Stimulated activated naive CD8-positive, alpha-beta T cell treated with anti-CD3 and anti-CD28 coated beads, Interleukin-15, Interleukin-2, amounts not matched to agents 100 U/mL and 50 U/mL, for 24 hours (primary cell): Measurements from ENCODE around the gene OTX2.

Experiments
- ATAC-seq: fragments of 150-1000 bp; cut with Tn5 transposase; one replicate; pipeline ENCODE4 v1.10.0; 2021
- DNase-seq: peaks from one replicate; pipeline ENCODE4 v3.0.0; 2021

OTX2 gene

DNA sequence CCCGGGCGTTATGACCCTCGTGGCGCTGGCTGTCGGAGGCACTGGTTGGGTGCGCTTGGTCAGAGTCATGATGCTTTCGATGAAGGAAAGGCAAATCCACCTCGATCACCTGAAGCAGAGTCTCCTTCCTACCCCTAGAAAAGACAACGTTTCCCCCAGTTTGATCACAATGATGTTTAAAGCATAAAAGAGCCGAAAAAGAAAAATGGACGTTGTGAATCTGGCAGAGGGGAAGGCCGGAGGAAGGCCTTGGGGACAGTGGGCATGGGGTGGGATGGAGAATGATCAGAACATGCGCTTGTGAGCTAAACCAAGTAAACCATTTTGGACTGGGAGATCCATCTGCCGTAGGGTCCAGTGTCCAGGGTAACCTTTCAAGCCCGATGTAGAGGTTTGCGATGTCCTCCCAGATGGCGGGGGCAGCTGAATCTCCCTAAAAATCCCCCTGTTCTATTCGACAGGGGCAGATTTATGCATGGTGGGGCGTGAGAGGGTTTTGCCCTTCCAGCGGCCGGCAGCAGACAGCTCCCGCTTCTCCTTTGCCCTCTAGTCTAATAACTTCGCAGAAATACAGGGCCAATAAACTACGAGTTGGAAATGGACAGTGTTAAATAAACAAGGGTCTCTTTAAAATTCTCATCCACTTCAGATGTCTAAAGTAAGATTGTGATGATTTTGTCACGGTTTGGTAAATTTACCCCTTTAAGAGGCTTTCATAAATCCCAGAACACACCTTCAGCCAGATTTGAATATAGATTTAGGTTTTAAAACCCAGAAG, 2.3 kb upstream of the OTX2 start:
- no peak for DNase-seq
- no peak for ATAC-seq

DNA sequence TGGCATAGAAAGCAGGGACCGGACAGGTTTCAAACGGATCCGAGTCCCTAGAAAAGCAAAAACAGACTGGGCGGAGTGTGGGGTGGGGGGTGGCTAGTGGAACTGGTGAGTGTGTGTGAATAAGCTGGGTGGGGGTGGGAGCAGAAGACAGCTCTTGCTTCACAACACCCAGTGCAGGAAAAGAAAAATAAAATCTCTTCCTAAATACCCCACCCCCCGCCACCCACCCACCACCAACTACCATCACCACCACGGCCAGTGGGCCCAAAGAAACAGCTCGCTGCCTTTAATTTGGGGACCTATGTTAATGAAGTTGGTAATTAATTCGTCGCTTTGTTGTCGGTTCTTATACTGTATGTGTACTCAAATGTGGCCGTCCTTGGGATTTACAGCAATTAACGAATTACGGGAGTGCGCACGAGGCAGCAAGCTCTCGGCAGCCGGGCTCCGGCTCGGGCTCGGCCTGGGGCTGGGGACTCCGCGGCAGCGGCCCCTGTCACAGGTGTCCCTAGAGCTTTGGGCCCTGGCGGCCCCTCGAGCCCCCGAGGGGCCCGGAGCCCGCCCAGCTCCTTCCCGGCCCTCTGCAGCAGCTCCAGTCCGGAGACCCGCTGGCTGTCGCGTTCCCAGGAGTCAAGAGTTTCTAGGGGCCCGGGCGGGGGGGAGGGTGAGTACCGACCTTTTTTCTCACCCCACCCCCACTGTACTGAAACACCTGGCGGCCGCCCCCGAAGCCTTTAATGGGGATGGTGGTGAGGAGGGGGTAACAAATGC, 1.5 kb upstream of the OTX2 start:
- DNase-seq (no peak), ATAC-seq (no peak)

- ATAC-seq, result no peak
- no peak for DNase-seq
Observed at GRCh38 chr14:56810836-56811592, 735 bp upstream of the OTX2 start.

GRCh38 chr14:56809270-56810146, 771 bp downstream of the OTX2 start:
- no peak for ATAC-seq
- no peak for DNase-seq

GRCh38 chr14:56808383-56809269, 1.7 kb downstream of the OTX2 start:
- ATAC-seq, result no peak
- no peak for DNase-seq

GRCh38 chr14:56808110-56808382, 2.2 kb downstream of the OTX2 start:
- no peak for ATAC-seq
- DNase-seq, result no peak

DNA sequence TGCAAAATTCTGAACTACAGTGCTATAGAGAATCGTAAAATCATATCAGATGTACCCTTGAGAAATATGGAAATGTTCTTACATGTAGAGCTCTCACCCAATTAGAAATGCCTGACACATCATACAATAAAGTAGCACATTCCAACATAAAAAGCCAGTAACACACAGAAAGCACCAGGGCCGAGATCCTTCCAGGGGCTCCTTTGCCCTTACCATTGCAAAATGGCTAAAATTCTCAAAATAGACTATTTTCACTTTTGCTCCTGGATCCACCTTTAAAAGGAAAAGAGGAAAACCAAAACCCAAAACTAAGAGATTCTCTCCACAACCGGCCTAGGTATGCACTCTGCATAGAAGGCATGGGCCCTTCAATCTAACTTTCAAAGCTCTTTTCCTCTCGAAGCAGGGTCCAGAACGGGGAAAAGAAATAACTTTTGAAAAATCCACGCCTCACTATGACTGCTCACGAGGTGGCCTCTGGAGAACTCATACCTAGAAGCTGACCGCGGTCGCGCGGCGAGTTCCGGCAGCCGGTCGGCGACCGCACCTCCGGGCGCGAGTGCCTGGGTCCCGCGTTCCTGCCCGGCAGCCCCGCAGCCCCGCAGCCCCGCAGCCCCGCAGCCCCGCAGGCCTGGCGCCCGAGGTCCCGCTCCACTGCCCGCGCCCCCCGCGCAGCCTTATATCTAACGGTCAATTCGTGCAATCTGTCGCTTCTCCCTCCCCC, 2.7 kb downstream of the OTX2 start:
- ATAC-seq (no peak), DNase-seq (no peak)

- ATAC-seq, result no peak
Observed at GRCh38 chr14:56806760-56807159, 3.5 kb downstream of the OTX2 start.

DNA sequence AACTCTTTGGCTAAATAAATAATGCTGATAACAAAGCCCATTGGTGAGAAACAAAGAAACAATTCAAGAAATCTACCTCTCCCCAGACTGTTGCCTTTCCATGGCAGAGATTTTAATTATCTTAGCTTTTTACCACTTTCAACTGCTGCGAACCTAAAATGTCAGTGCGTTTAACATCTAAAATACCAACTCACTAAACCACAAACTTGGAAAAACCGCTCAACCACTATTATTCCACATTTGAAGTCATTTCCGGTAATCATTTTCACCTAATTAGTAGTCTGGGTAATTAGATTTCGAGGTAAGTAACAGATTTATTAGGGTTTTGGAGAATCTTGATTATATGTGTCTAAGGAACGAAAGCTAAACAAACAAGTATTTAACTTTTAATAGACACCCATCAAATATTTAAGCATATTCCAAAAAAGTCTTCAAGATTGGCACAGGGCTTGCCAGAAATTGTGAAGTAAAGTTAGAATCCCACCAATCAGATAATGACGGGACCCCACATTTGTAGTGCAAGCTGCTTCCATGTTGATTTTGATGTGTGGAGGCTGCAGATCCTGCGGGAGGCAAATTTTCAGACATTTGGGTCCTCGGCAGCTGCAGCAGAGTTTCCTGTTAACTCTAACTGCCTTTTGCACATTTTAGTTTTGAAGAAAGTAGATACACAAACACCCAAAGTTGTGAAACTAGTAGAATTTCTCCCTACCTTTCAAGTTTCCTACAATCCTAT, 4.1 kb downstream of the OTX2 start:
- DNase-seq (no peak), ATAC-seq (no peak)

More at GRCh38 chr14:56806760-56807159, 3.5 kb downstream of the OTX2 start:
- DNase-seq, result no peak

DNA sequence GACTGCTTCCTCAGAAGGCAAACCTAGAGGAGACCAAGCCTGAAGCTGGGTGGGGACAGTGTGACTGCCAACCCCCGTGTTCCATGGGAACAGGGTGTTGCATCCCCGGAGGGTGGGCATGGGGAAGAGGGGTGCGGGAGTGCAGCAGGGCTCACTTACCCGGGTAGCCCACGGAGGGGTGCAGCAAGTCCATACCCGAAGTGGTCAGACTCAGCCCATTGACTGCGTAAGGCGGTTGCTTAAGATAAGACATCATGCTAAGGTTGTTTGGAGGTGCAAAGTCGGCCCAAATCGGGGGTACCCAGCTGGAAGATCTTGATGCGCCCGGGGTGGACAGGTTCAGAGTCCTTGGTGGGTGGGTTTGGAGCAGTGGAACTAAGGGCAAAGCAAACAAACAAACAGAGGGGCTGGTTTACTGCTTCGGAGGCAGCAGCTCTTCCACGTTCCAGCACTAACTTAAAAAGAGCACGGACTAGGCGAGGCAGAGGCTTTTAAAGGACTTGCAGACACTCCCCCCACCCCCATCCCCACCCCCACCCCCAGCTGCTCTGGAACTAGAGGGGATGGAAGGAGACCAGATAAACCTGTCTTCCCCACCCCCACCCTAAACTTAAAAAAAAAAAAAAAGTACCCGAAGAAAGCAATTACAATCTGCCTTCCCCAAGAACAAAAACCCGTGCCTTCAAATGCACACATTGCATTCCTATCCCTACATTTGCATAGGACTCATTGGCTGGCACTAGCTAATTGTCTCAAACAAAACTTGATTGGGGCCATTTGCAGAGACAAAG, 4.9 kb downstream of the OTX2 start:
- no peak for DNase-seq
- no peak for ATAC-seq

DNA sequence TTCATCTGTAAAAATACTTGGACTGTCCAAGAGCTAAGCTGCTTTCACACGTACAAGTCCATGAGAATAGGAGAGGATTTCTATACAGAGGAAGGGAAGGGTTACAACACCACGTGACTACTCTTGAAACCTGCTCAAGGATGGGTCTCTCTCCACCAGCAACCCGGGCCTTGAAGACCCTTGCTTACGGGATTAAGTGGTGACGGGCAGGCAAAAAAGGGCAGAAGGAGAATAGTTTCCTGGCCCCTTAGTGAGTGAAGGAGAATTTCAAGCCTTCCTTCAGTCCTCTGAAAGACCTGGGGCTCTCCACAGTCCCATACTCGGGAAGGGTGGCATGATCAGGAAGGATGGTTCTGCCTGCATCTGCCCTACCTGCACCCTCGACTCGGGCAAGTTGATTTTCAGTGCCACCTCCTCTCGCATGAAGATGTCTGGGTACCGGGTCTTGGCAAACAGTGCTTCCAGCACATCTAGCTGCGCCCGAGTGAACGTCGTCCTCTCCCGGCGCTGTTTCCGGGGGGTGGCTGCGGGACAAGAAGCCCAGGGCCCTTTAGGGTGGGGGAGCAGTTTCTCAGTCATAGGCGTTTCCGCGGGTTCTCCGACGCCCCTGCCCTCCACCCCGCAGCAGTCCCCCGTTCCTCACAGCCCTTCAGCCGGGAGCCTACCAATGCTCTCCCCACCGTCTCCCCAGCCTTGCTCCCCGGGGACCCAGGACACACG, 6.3 kb downstream of the OTX2 start:
- no peak for ATAC-seq
- no peak for DNase-seq

DNA sequence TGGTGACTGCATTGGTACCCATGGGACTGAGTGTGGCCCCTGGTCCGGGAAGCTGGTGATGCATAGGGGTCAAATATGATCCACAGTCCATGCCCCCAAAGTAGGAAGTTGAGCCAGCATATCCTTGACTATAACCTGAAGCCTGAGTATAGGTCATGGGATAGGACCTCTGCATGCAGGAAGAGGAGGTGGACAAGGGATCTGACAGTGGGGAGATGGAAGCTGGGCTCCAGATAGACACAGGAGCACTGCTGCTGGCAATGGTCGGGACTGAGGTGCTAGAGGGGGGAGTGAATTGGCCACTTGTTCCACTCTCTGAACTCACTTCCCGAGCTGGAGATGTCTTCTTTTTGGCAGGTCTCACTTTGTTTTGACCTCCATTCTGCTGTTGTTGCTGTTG, 8.4 kb downstream of the OTX2 start:
- DNase-seq (no peak), ATAC-seq (no peak)

GRCh38 chr14:56799343-56799645, 11.0 kb downstream of the OTX2 start:
- DNase-seq, result no peak
- no peak for ATAC-seq

DNA sequence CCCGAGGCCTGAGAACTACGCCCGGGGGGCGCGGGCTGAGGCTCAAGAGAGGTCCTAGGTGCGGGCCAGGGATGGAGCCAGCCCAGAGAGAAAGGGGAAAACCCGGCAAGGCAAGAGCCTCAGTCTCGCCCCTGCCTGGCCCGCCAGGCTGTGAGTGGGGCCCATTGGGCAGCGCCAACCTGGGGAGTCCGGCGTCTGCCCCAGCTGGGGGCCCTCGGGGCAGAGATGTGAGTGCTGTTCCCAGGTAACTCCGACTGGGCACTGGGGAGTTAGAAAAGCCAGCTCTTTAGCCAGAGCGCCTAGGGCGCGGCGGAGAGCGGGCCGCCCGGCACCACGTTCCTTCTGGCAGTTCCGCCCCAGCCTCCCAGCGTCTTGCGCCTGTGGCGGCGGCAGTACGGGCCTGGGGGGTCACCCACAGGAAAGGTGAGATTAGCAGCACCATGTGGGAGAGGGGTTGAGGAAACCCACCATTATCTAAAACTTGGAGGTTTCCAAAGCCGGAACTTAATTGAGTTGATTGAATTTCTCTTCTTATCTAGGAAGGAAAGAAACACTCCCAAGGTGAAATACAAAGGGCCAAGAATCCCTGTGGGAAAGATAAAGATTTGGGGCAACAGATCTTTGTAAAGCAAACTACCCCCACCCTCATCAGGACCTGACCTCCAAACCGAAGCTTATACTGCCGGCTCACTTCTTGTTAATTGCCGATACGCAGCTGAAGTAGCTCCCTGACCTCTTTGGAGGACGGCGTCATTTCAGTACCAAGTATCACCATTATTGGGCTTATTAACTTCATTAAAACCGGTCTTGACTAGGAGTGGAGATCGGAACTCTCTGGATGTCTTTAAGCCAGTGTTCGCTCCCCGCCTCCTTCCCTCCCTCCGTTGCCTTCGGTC, 11.6 kb downstream of the OTX2 start:
- DNase-seq, result no peak
- ATAC-seq, result no peak

DNA sequence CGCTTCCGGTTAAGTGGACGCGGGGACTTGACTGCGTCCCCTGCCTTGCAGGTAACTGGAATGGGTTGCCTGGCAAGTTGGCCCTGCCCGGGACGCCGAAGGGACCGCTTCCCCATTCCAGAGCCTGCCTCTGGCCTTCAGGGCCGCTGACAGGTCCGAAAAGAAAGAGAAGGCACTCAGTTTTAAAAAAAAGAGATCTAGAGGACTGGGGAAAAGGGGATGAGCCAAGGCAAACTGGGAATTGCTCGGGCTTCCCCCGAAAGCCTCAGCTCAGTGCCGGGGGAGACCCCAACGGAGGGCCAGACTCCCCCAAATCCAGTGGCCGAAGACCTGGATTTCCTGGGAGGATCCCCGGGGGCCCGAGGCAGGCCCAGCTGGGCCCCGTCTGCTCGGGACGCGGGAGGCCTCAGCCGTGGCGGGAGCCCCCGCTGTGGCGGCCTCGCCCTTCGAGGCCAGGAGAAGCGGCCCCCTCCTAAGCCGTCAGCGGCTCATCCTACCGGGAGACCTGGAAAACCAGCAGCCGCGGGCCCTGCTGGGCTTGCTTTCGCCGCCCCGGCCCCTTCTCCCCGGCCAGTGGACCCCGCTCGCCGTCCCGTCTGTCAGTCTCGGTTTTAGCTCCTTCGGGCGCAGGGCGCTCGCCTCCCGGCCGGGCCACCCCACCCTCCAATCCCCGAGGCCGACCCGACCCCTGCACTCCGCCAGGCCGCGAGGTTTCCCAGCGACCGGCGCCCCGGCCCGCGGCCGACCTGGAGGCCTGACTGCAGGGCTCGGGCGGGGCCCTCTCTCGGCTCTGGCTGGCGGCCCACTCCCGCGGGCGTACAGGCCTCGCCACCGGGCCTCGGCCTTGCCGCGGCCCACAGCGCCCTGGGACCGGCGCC, 12.5 kb downstream of the OTX2 start:
- ATAC-seq, result no peak

DNA sequence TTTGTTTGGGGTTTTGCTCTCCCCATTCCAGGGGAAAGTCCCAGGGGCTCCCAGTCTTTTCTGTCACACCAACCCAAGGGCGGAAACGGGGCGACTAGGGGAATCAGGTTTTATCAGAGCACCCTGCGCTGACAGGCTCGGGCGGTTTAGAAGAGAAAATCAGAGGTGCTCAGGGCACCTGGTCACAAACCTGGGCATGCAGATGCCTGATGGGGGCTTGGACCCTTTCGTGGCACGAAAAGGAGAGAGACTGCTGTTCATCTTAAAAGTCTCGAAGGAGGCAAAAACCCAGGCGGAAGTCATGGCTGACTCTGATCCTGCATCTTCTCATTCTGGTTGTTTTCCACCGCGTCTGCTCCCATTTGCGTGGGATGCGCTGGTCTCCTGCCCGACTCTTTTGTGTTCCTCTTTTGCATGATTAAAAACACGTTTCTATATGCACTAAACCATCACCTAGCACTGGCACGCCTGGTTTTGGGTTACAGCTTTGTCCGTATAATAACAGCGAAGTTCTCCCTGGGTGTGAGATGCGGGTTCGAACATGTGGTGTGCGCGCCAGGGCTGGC, 13.2 kb downstream of the OTX2 start:
- ATAC-seq (no peak), DNase-seq (no peak)

More for the DNA sequence above, 12.5 kb downstream of the OTX2 start:
- DNase-seq, result no peak
